GM12891 (cell line): Measurements from ENCODE around the gene DAB1.

Experiments used
- POLR2A ChIP-seq: IDR thresholded peaks from 2 replicates; pipeline ENCODE4 v1.6.1; 2011; ENCODE audit warnings: low read depth, low read length, control low read depth
- POLR2AphosphoS5 ChIP-seq: IDR thresholded peaks from 2 replicates; pipeline ENCODE4 v1.6.1; 2011; ENCODE audit warnings: low read depth, low read length, control low read depth
- TAF1 ChIP-seq: IDR thresholded peaks from 2 replicates; pipeline ENCODE4 v1.6.1; 2011; ENCODE audit warnings: low read depth, low read length, control low read depth

- TF ChIP-seq POLR2A (no peak), TAF1 (no peak), POLR2AphosphoS5 (no peak)
Observed at GRCh38 chr1:57380923-57381322, 42.9 kb downstream of the DAB1 start.
